Mucosa of stomach (tissue), 1 donor: Measurements from ENCODE around the gene SMAP2.
"Not testable (repeated sequence)": the region's sequence is repeated elsewhere in the genome, so short reads cannot be mapped to it uniquely, and the experiment has no call there.

ENCODE experiments used
- H3K27me3 ChIP-seq: one replicate; pipeline ENCODE4 v1.7.0; 2013; ENCODE audit warnings: mild to moderate bottlenecking, low read length; ENCODE audit not compliant: control insufficient read depth, insufficient read depth
- H3K36me3 ChIP-seq: one replicate; pipeline ENCODE4 v1.7.0; 2013; ENCODE audit warnings: low read length; ENCODE audit not compliant: control insufficient read depth, insufficient read depth
- H3K4me1 ChIP-seq: one replicate; pipeline ENCODE4 v1.7.0; 2013; ENCODE audit warnings: mild to moderate bottlenecking, low read length; ENCODE audit not compliant: control insufficient read depth, insufficient read depth
- H3K4me3 ChIP-seq: one replicate; pipeline ENCODE4 v1.7.0; 2013; ENCODE audit warnings: low read length
- H3K9ac ChIP-seq: one replicate; pipeline ENCODE4 v1.7.0; 2013; ENCODE audit warnings: mild to moderate bottlenecking, low read length, moderate library complexity
- H3K9me3 ChIP-seq: one replicate; pipeline ENCODE4 v1.7.0; 2013; ENCODE audit warnings: mild to moderate bottlenecking, low read length, moderate library complexity; ENCODE audit not compliant: control insufficient read depth
- donor health status: Pancreatic carcinoma.

The SMAP2 gene

GRCh38 chr1:40386796-40387195 lies 13.3 kb downstream of the SMAP2 start:
- Histone ChIP-seq H3K4me3 (no peak overlapping the region), H3K4me1 (peaks cover 86% of the 10 kb centered on the region)

GRCh38 chr1:40387381-40388306 lies 14.1 kb downstream of the SMAP2 start:
- not testable (repeated sequence) for H3K4me3 ChIP-seq, H3K27me3 ChIP-seq, H3K36me3 ChIP-seq, H3K9me3 ChIP-seq
- Histone ChIP-seq H3K4me1 (peaks cover 89% of the 10 kb centered on the region), H3K9ac (peak overlapping the region; percentile 68)

More at GRCh38 chr1:40386796-40387195, 13.3 kb downstream of the SMAP2 start:
- Histone ChIP-seq H3K9me3 (no peaks in the 10 kb centered on the region), H3K36me3 (no peaks in the 10 kb centered on the region), H3K9ac (peak overlapping the region; percentile 68), H3K27me3 (no peaks in the 10 kb centered on the region)

- H3K27me3 ChIP-seq, H3K9me3 ChIP-seq, H3K36me3 ChIP-seq, H3K4me3 ChIP-seq: not testable (repeated sequence)
- Histone ChIP-seq H3K4me1 (peaks cover 91% of the 10 kb centered on the region), H3K9ac (peak overlapping the region; percentile 15)
Measured at GRCh38 chr1:40388456-40389321, 15.2 kb downstream of the SMAP2 start.

- Histone ChIP-seq H3K4me3 (no peak overlapping the region), H3K9me3 (no peaks in the 10 kb centered on the region), H3K4me1 (peaks cover 91% of the 10 kb centered on the region), H3K27me3 (no peaks in the 10 kb centered on the region), H3K36me3 (no peaks in the 10 kb centered on the region), H3K9ac (peak overlapping the region; percentile 15)
Measured at GRCh38 chr1:40389322-40389803, 15.8 kb downstream of the SMAP2 start.

GRCh38 chr1:40389871-40390560 lies 16.5 kb downstream of the SMAP2 start:
- no peaks in the 10 kb centered on the region for H3K36me3 ChIP-seq
- H3K9me3 ChIP-seq: no peaks in the 10 kb centered on the region
- peaks cover 89% of the 10 kb centered on the region for H3K4me1 ChIP-seq
- H3K9ac ChIP-seq: peak overlapping the region; percentile 64
- no peaks in the 10 kb centered on the region for H3K27me3 ChIP-seq
- H3K4me3 ChIP-seq: peak overlapping the region; percentile 14

- no peaks in the 10 kb centered on the region for H3K36me3 ChIP-seq
Measured at GRCh38 chr1:40390857-40391256, 17.3 kb downstream of the SMAP2 start.

GRCh38 chr1:40391688-40392145 lies 18.2 kb downstream of the SMAP2 start:
- H3K9me3 ChIP-seq: no peaks in the 10 kb centered on the region
- H3K4me3 ChIP-seq: no peak overlapping the region
- H3K4me1 ChIP-seq: peaks cover 82% of the 10 kb centered on the region
- H3K9ac ChIP-seq: peak overlapping the region; percentile 8
- H3K36me3 ChIP-seq: no peaks in the 10 kb centered on the region
- no peaks in the 10 kb centered on the region for H3K27me3 ChIP-seq

More at GRCh38 chr1:40390857-40391256, 17.3 kb downstream of the SMAP2 start:
- Histone ChIP-seq H3K9ac (peak overlapping the region; percentile 64), H3K27me3 (no peaks in the 10 kb centered on the region), H3K4me3 (peak overlapping the region; percentile 14), H3K9me3 (no peaks in the 10 kb centered on the region), H3K4me1 (peaks cover 86% of the 10 kb centered on the region)

GRCh38 chr1:40392221-40392620 lies 18.7 kb downstream of the SMAP2 start:
- H3K4me3 ChIP-seq: no peak overlapping the region
- H3K27me3 ChIP-seq: no peaks in the 10 kb centered on the region
- no peaks in the 10 kb centered on the region for H3K36me3 ChIP-seq
- H3K9ac ChIP-seq: peak overlapping the region; percentile 8
- no peaks in the 10 kb centered on the region for H3K9me3 ChIP-seq
- peaks cover 77% of the 10 kb centered on the region for H3K4me1 ChIP-seq

- no peak overlapping the region for H3K4me3 ChIP-seq
- H3K4me1 ChIP-seq: peaks cover 78% of the 10 kb centered on the region
- no peaks in the 10 kb centered on the region for H3K9me3 ChIP-seq
- no peak overlapping the region for H3K9ac ChIP-seq
- no peaks in the 10 kb centered on the region for H3K27me3 ChIP-seq
- H3K36me3 ChIP-seq: no peaks in the 10 kb centered on the region
Measured at GRCh38 chr1:40393173-40393572, 19.6 kb downstream of the SMAP2 start.

- no peak overlapping the region for H3K4me3 ChIP-seq
- H3K9ac ChIP-seq: no peak overlapping the region
- no peaks in the 10 kb centered on the region for H3K27me3 ChIP-seq
- H3K9me3 ChIP-seq: no peaks in the 10 kb centered on the region
- peaks cover 70% of the 10 kb centered on the region for H3K4me1 ChIP-seq
- no peaks in the 10 kb centered on the region for H3K36me3 ChIP-seq
Measured at GRCh38 chr1:40394491-40395172, 21.1 kb downstream of the SMAP2 start.
